ENCODE data around the gene CTAG1A. TPM values are rescaled to one million over a fixed set of nuclear protein-coding genes. Genes with fewer than 3 reads are reported as not detected.
"Not testable (repeated sequence)": the region's sequence is repeated elsewhere in the genome, so short reads cannot be mapped to it uniquely, and the experiment has no call there.

The CTAG1A gene
- total RNA-seq, 1 donor from 2014 or later: not detected

GRCh38 chrX:154558896-154559295 lies 26.0 kb upstream of the CTAG1A start:
- not testable (repeated sequence) for H2AFZ ChIP-seq (replicated peaks); H3K4me2 ChIP-seq; H3K4me1 ChIP-seq; H4K20me1 ChIP-seq (ENCODE audit: low read depth); H3K4me3 Mint-ChIP-seq; H3K9ac ChIP-seq; H3K9me3 ChIP-seq (ENCODE audit: low read depth); H3K27me3 ChIP-seq; H3K4me3 ChIP-seq; H3K27ac Mint-ChIP-seq; H3K27ac ChIP-seq; H3K79me2 ChIP-seq (ENCODE audit: low read depth); H3K4me1 Mint-ChIP-seq; H3F3A ChIP-seq (ENCODE audit: low read depth); H3K36me3 ChIP-seq; DNase-seq (ENCODE audit: low spot score); H3K36me3 Mint-ChIP-seq; H3K9me3 Mint-ChIP-seq; H3K27me3 Mint-ChIP-seq (ENCODE audit: insufficient read depth, low read depth)

GRCh38 chrX:154560326-154560725 lies 24.6 kb upstream of the CTAG1A start:
- not testable (repeated sequence) for H3K9ac ChIP-seq; DNase-seq (ENCODE audit: low spot score); H3K4me1 Mint-ChIP-seq; H3K4me1 ChIP-seq; H3K79me2 ChIP-seq (ENCODE audit: low read depth); H4K20me1 ChIP-seq (ENCODE audit: low read depth); H3K4me3 ChIP-seq; H3K36me3 ChIP-seq; H3K27me3 Mint-ChIP-seq (ENCODE audit: insufficient read depth, low read depth); H3K9me3 Mint-ChIP-seq; H3K36me3 Mint-ChIP-seq; H3K27ac Mint-ChIP-seq; H3K9me3 ChIP-seq (ENCODE audit: low read depth); H2AFZ ChIP-seq (replicated peaks); H3K4me2 ChIP-seq; H3F3A ChIP-seq (ENCODE audit: low read depth); H3K27me3 ChIP-seq; H3K27ac ChIP-seq; H3K4me3 Mint-ChIP-seq

GRCh38 chrX:154562295-154562694 lies 22.6 kb upstream of the CTAG1A start:
- H3K79me2 ChIP-seq (ENCODE audit: low read depth); H3K4me1 Mint-ChIP-seq; H3F3A ChIP-seq (ENCODE audit: low read depth); H3K36me3 Mint-ChIP-seq; H3K9me3 Mint-ChIP-seq; H3K4me1 ChIP-seq; H3K4me3 ChIP-seq; H3K4me3 Mint-ChIP-seq; H3K27me3 ChIP-seq; H4K20me1 ChIP-seq (ENCODE audit: low read depth); H3K27ac Mint-ChIP-seq; H3K27me3 Mint-ChIP-seq (ENCODE audit: insufficient read depth, low read depth); DNase-seq (ENCODE audit: low spot score); H3K9ac ChIP-seq; H3K27ac ChIP-seq; H3K36me3 ChIP-seq; H2AFZ ChIP-seq (replicated peaks); H3K4me2 ChIP-seq; H3K9me3 ChIP-seq (ENCODE audit: low read depth): not testable (repeated sequence)

GRCh38 chrX:154570361-154570760 lies 14.6 kb upstream of the CTAG1A start:
- H3K9ac ChIP-seq; H2AFZ ChIP-seq (replicated peaks); H3K4me1 Mint-ChIP-seq; H3K79me2 ChIP-seq (ENCODE audit: low read depth); H3K9me3 ChIP-seq (ENCODE audit: low read depth); H3K36me3 Mint-ChIP-seq; H3K4me3 Mint-ChIP-seq; H3K27me3 ChIP-seq; H4K20me1 ChIP-seq (ENCODE audit: low read depth); H3K4me1 ChIP-seq; H3K4me2 ChIP-seq; H3K36me3 ChIP-seq; DNase-seq (ENCODE audit: low spot score); H3F3A ChIP-seq (ENCODE audit: low read depth); H3K9me3 Mint-ChIP-seq; H3K27me3 Mint-ChIP-seq (ENCODE audit: insufficient read depth, low read depth); H3K27ac ChIP-seq; H3K27ac Mint-ChIP-seq; H3K4me3 ChIP-seq: not testable (repeated sequence)

- H3K9ac ChIP-seq; H3K27me3 Mint-ChIP-seq (ENCODE audit: insufficient read depth, low read depth); H3K36me3 Mint-ChIP-seq; H3K4me3 Mint-ChIP-seq; H3F3A ChIP-seq (ENCODE audit: low read depth); DNase-seq (ENCODE audit: low spot score); H3K36me3 ChIP-seq; H2AFZ ChIP-seq (replicated peaks); H3K27ac Mint-ChIP-seq; H3K4me1 Mint-ChIP-seq; H3K4me2 ChIP-seq; H3K9me3 Mint-ChIP-seq; H3K4me1 ChIP-seq; H3K4me3 ChIP-seq; H3K27ac ChIP-seq; H3K9me3 ChIP-seq (ENCODE audit: low read depth); H3K79me2 ChIP-seq (ENCODE audit: low read depth); H3K27me3 ChIP-seq; H4K20me1 ChIP-seq (ENCODE audit: low read depth): not testable (repeated sequence)
Measured at GRCh38 chrX:154573061-154573460, 11.9 kb upstream of the CTAG1A start.

GRCh38 chrX:154575076-154575475 lies 9.9 kb upstream of the CTAG1A start:
- H3K36me3 ChIP-seq; H2AFZ ChIP-seq (replicated peaks); H3K4me2 ChIP-seq; H4K20me1 ChIP-seq (ENCODE audit: low read depth); H3K79me2 ChIP-seq (ENCODE audit: low read depth); H3K9ac ChIP-seq; H3K9me3 Mint-ChIP-seq; H3K27ac ChIP-seq; H3K9me3 ChIP-seq (ENCODE audit: low read depth); H3K27ac Mint-ChIP-seq; H3K27me3 Mint-ChIP-seq (ENCODE audit: insufficient read depth, low read depth); DNase-seq (ENCODE audit: low spot score); H3K4me1 Mint-ChIP-seq; H3K27me3 ChIP-seq; H3K4me3 ChIP-seq; H3F3A ChIP-seq (ENCODE audit: low read depth); H3K4me1 ChIP-seq; H3K4me3 Mint-ChIP-seq; H3K36me3 Mint-ChIP-seq: not testable (repeated sequence)

- H3K4me1 ChIP-seq, H3K4me3 Mint-ChIP-seq: not testable (repeated sequence)
Measured at GRCh38 chrX:154582994-154583393, 1.9 kb upstream of the CTAG1A start.

GRCh38 chrX:154590415-154590814 lies 5.5 kb downstream of the CTAG1A start:
- H3K27me3 Mint-ChIP-seq (ENCODE audit: insufficient read depth, low read depth): peaks cover 11% of the 10 kb centered on the region
- H3K27ac ChIP-seq; H3K79me2 ChIP-seq (ENCODE audit: low read depth); H3K27me3 ChIP-seq; H3K9ac ChIP-seq; H3K4me3 ChIP-seq; H3F3A ChIP-seq (ENCODE audit: low read depth); H3K4me2 ChIP-seq; H3K4me1 Mint-ChIP-seq; H3K36me3 ChIP-seq; H3K36me3 Mint-ChIP-seq; DNase-seq (ENCODE audit: low spot score); H4K20me1 ChIP-seq (ENCODE audit: low read depth); H3K27ac Mint-ChIP-seq; H3K4me1 ChIP-seq; H3K4me3 Mint-ChIP-seq; H2AFZ ChIP-seq (replicated peaks); H3K9me3 ChIP-seq (ENCODE audit: low read depth): not testable (repeated sequence)
- peaks cover 27% of the 10 kb centered on the region for H3K9me3 Mint-ChIP-seq

More at GRCh38 chrX:154582994-154583393, 1.9 kb upstream of the CTAG1A start:
- not testable (repeated sequence) for DNase-seq (ENCODE audit: low spot score); H3K27me3 ChIP-seq; H3K27ac Mint-ChIP-seq; H3K4me1 Mint-ChIP-seq; H3K9me3 ChIP-seq (ENCODE audit: low read depth); H3K27me3 Mint-ChIP-seq (ENCODE audit: insufficient read depth, low read depth); H2AFZ ChIP-seq (replicated peaks); H3K4me3 ChIP-seq; H3K27ac ChIP-seq; H3K9ac ChIP-seq; H3K79me2 ChIP-seq (ENCODE audit: low read depth); H3F3A ChIP-seq (ENCODE audit: low read depth); H3K36me3 ChIP-seq; H3K4me2 ChIP-seq; H3K9me3 Mint-ChIP-seq; H3K36me3 Mint-ChIP-seq; H4K20me1 ChIP-seq (ENCODE audit: low read depth)

Data from neural progenitor cell (in vitro differentiated cells).